SK-N-SH treated with all-trans-retinoic acid at 6 μM for 48 hours (cell line): ENCODE data around the gene KRT6B.

Experiments
- ARNTL ChIP-seq: fragments of 450-650 bp; formaldehyde crosslinking; IDR thresholded peaks from 2 replicates; pipeline ENCODE4 v1.5.0; 2020; ENCODE audit warnings: low read depth, mild to moderate bottlenecking, moderate library complexity, borderline replicate concordance
- CSDC2 ChIP-seq: fragments of 250-450 bp; sonication (Bioruptor Pico); IDR thresholded peaks from 2 replicates; pipeline ENCODE4 v1.5.0; 2020; ENCODE audit warnings: mild to moderate bottlenecking, moderate library complexity
- RARB ChIP-seq: fragments of 250-450 bp; sonication (Bioruptor Pico); IDR thresholded peaks from 2 replicates; pipeline ENCODE4 v1.8.0; 2021; ENCODE audit warnings: mild to moderate bottlenecking, moderate library complexity
- SNAI2 ChIP-seq: fragments of 250-450 bp; sonication (Bioruptor Pico); IDR thresholded peaks from 2 replicates; pipeline ENCODE4 v1.5.0; 2020; ENCODE audit warnings: mild to moderate bottlenecking, moderate library complexity
- ZFP30 ChIP-seq: fragments of 450-650 bp; formaldehyde crosslinking; IDR thresholded peaks from 2 replicates; pipeline ENCODE4 v1.5.0; 2022; ENCODE audit warnings: mild to moderate bottlenecking, moderate library complexity
- ZNF70 ChIP-seq: fragments of 450-650 bp; formaldehyde crosslinking; IDR thresholded peaks from 2 replicates; pipeline ENCODE4 v1.5.0; 2020; ENCODE audit warnings: mild to moderate bottlenecking, moderate library complexity
- ZNF8 ChIP-seq: fragments of 450-650 bp; formaldehyde crosslinking; IDR thresholded peaks from 2 replicates; pipeline ENCODE4 v1.5.0; 2020; ENCODE audit warnings: mild to moderate bottlenecking, moderate library complexity
- TF ChIP-seq, protein P1 (sequence below): fragments of 250-450 bp; sonication (Bioruptor Pico); IDR thresholded peaks from 2 replicates; pipeline ENCODE4 v1.8.0; 2020; ENCODE audit warnings: mild to moderate bottlenecking, moderate library complexity, borderline replicate concordance
- TF ChIP-seq, protein P2 (sequence below): fragments of 250-450 bp; sonication (Bioruptor Pico); IDR thresholded peaks from 2 replicates; pipeline ENCODE4 v1.5.1; 2021; ENCODE audit warnings: mild to moderate bottlenecking, moderate library complexity
- TF ChIP-seq, protein P3 (sequence below): fragments of 250-450 bp; sonication (Bioruptor Pico); IDR thresholded peaks from 2 replicates; pipeline ENCODE4 v1.5.1; 2020; ENCODE audit warnings: low read depth, mild to moderate bottlenecking, moderate library complexity
- TF ChIP-seq, protein P4 (sequence below): fragments of 250-450 bp; sonication (Bioruptor Pico); IDR thresholded peaks from 2 replicates; pipeline ENCODE4 v1.5.0; 2020; ENCODE audit warnings: mild to moderate bottlenecking, moderate library complexity

DNA sequence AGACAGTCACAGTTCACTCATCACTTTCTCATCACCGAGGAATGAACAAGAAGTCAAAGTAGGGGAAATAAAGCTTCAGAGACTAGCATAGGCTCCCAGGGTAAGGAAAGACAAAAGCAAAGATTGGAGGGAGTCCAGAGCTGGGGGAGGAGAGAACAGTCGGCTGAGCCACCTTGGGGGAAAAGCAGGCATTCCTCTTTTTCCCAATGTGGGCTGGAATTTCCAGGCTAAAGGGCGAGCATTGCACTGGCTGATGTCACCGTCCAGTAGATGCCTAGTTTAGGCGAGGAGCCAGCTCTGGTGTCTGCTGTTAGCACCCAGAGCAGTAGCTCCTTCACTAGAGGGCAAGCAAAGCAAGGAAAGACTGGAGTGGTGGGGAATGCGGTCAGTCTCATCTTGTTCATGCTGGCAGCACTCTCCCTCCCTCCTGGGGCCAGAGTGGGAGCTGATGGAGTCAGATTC, 9.3 kb downstream of the KRT6B start:
- no peak for TF ChIP-seq ARNTL (CRISPR knock-in tag)
- TF ChIP-seq, protein P1, sequence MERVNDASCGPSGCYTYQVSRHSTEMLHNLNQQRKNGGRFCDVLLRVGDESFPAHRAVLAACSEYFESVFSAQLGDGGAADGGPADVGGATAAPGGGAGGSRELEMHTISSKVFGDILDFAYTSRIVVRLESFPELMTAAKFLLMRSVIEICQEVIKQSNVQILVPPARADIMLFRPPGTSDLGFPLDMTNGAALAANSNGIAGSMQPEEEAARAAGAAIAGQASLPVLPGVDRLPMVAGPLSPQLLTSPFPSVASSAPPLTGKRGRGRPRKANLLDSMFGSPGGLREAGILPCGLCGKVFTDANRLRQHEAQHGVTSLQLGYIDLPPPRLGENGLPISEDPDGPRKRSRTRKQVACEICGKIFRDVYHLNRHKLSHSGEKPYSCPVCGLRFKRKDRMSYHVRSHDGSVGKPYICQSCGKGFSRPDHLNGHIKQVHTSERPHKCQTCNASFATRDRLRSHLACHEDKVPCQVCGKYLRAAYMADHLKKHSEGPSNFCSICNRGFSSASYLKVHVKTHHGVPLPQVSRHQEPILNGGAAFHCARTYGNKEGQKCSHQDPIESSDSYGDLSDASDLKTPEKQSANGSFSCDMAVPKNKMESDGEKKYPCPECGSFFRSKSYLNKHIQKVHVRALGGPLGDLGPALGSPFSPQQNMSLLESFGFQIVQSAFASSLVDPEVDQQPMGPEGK: no peak
- TF ChIP-seq, protein P2, sequence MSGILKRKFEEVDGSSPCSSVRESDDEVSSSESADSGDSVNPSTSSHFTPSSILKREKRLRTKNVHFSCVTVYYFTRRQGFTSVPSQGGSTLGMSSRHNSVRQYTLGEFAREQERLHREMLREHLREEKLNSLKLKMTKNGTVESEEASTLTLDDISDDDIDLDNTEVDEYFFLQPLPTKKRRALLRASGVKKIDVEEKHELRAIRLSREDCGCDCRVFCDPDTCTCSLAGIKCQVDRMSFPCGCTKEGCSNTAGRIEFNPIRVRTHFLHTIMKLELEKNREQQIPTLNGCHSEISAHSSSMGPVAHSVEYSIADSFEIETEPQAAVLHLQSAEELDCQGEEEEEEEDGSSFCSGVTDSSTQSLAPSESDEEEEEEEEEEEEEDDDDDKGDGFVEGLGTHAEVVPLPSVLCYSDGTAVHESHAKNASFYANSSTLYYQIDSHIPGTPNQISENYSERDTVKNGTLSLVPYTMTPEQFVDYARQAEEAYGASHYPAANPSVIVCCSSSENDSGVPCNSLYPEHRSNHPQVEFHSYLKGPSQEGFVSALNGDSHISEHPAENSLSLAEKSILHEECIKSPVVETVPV (CRISPR knock-in tag): no peak
- no peak for TF ChIP-seq ZFP30 (CRISPR knock-in tag)
- TF ChIP-seq, protein P3, sequence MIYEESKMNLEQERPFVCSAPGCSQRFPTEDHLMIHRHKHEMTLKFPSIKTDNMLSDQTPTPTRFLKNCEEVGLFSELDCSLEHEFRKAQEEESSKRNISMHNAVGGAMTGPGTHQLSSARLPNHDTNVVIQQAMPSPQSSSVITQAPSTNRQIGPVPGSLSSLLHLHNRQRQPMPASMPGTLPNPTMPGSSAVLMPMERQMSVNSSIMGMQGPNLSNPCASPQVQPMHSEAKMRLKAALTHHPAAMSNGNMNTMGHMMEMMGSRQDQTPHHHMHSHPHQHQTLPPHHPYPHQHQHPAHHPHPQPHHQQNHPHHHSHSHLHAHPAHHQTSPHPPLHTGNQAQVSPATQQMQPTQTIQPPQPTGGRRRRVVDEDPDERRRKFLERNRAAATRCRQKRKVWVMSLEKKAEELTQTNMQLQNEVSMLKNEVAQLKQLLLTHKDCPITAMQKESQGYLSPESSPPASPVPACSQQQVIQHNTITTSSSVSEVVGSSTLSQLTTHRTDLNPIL (CRISPR knock-in tag): no peak
- TF ChIP-seq ZNF8 (CRISPR knock-in tag): no peak
- TF ChIP-seq, protein P4, sequence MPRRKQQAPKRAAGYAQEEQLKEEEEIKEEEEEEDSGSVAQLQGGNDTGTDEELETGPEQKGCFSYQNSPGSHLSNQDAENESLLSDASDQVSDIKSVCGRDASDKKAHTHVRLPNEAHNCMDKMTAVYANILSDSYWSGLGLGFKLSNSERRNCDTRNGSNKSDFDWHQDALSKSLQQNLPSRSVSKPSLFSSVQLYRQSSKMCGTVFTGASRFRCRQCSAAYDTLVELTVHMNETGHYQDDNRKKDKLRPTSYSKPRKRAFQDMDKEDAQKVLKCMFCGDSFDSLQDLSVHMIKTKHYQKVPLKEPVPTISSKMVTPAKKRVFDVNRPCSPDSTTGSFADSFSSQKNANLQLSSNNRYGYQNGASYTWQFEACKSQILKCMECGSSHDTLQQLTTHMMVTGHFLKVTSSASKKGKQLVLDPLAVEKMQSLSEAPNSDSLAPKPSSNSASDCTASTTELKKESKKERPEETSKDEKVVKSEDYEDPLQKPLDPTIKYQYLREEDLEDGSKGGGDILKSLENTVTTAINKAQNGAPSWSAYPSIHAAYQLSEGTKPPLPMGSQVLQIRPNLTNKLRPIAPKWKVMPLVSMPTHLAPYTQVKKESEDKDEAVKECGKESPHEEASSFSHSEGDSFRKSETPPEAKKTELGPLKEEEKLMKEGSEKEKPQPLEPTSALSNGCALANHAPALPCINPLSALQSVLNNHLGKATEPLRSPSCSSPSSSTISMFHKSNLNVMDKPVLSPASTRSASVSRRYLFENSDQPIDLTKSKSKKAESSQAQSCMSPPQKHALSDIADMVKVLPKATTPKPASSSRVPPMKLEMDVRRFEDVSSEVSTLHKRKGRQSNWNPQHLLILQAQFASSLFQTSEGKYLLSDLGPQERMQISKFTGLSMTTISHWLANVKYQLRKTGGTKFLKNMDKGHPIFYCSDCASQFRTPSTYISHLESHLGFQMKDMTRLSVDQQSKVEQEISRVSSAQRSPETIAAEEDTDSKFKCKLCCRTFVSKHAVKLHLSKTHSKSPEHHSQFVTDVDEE (CRISPR knock-in tag): no peak
- no peak for TF ChIP-seq ZNF70 (CRISPR knock-in tag)
- TF ChIP-seq RARB (CRISPR knock-in tag): no peak
- no peak for TF ChIP-seq SNAI2 (CRISPR knock-in tag)
- no peak for TF ChIP-seq CSDC2
